GM12891 (cell line): ENCODE data around the gene DPH1.
"Not testable (repeated sequence)": the region's sequence is repeated elsewhere in the genome, so short reads cannot be mapped to it uniquely, and the experiment has no call there.

ENCODE experiments used
- POLR2A ChIP-seq: IDR thresholded peaks from 2 replicates; pipeline ENCODE4 v1.6.1; 2011; ENCODE audit warnings: low read depth, low read length, control low read depth
- POLR2AphosphoS5 ChIP-seq: IDR thresholded peaks from 2 replicates; pipeline ENCODE4 v1.6.1; 2011; ENCODE audit warnings: low read depth, low read length, control low read depth

DNA sequence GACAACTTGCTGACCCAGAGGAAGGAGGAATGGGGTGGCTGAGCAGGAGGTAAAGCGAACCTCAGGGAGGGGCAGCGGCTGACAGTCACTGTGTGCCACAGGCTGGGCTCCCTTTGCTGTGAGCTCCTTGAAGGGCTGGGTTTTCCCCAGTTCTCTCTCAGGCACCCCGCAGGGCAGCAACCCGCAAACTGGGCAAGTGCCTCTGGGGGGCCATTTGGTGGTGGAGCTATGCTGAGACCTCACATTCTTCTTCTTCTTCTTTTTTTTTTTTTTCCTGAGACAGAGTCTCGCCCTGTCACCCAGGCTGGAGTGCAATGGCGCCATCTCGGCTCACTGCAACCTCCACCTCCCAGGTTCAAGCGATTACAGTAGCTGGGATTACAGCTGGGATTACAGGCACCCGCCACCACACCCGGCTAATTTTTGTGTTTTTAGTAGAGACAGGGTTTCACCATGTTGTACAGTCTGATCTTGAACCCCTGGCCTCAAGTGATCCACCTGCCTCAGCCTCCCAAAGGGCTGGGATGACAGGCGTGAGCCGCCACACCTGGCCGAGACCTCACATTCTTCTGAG lies 47.1 kb upstream of the DPH1 start:
- TF ChIP-seq POLR2AphosphoS5, POLR2A: not testable (repeated sequence)
